Ectodermal cell (in vitro differentiated cells): Measurements from ENCODE around the gene CCDC3.

Experiments used
- H3K27ac ChIP-seq: 2 replicates; pipeline ENCODE4 v1.7.0; 2013; ENCODE audit warnings: mild to moderate bottlenecking, low read depth, low read length; ENCODE audit not compliant: insufficient read depth, poor library complexity, severe bottlenecking
- H3K27me3 ChIP-seq: 2 replicates; pipeline ENCODE4 v1.7.0; 2013; ENCODE audit warnings: mild to moderate bottlenecking, low read length; ENCODE audit not compliant: insufficient read depth, control insufficient read depth, poor library complexity, severe bottlenecking
- H3K36me3 ChIP-seq: one replicate; pipeline ENCODE4 v1.7.0; 2013; ENCODE audit warnings: low read length; ENCODE audit not compliant: control insufficient read depth, insufficient read depth
- H3K4me1 ChIP-seq: one replicate; pipeline ENCODE4 v1.7.0; 2013; ENCODE audit warnings: low read length; ENCODE audit not compliant: control insufficient read depth, insufficient read depth
- H3K4me3 ChIP-seq: 2 replicates; pipeline ENCODE4 v1.7.0; 2013; ENCODE audit warnings: low read depth, low read length, control low read depth; ENCODE audit not compliant: insufficient read depth
- H3K9me3 ChIP-seq: 2 replicates; pipeline ENCODE4 v1.7.0; 2013; ENCODE audit warnings: mild to moderate bottlenecking, low read length, moderate library complexity; ENCODE audit not compliant: control insufficient read depth
- WGBS, 2 experiments: methylation state at CpG; one replicate each; pipeline ENCODE4 v1.1.7; 2013; ENCODE audit warnings: missing lambda C conversion rate in 2 of 2; 5-methylcytosine and 5-hydroxymethylcytosine counted together

CCDC3 gene

GRCh38 chr10:12949248-12949647 is 52.3 kb downstream of the CCDC3 start:
- Histone ChIP-seq H3K27ac (no peak overlapping the region), H3K4me3 (no peak overlapping the region), H3K4me1 (no peaks in the 10 kb centered on the region), H3K27me3 (no peaks in the 10 kb centered on the region), H3K36me3 (peaks cover 4% of the 10 kb centered on the region), H3K9me3 (no peaks in the 10 kb centered on the region)
- 94% methylated on average over 4 of the region's 4 CpGs for WGBS, 2 experiments

- Histone ChIP-seq H3K27me3 (no peaks in the 10 kb centered on the region), H3K36me3 (no peaks in the 10 kb centered on the region), H3K9me3 (no peaks in the 10 kb centered on the region), H3K4me3 (no peak overlapping the region), H3K27ac (no peak overlapping the region), H3K4me1 (no peaks in the 10 kb centered on the region)
- WGBS, 2 experiments, result 92 to 100% methylated on average over 3 of the region's 3 CpGs
These were observed 53.8 kb downstream of the CCDC3 start for GRCh38 chr10:12947741-12948140.

- Histone ChIP-seq H3K27me3 (no peaks in the 10 kb centered on the region), H3K4me1 (no peaks in the 10 kb centered on the region), H3K4me3 (no peak overlapping the region), H3K36me3 (no peaks in the 10 kb centered on the region), H3K9me3 (no peaks in the 10 kb centered on the region), H3K27ac (no peak overlapping the region)
- WGBS, 2 experiments, result 94 to 98% methylated on average over 3 of the region's 3 CpGs
These were observed 55.1 kb downstream of the CCDC3 start for GRCh38 chr10:12946372-12946771.

DNA sequence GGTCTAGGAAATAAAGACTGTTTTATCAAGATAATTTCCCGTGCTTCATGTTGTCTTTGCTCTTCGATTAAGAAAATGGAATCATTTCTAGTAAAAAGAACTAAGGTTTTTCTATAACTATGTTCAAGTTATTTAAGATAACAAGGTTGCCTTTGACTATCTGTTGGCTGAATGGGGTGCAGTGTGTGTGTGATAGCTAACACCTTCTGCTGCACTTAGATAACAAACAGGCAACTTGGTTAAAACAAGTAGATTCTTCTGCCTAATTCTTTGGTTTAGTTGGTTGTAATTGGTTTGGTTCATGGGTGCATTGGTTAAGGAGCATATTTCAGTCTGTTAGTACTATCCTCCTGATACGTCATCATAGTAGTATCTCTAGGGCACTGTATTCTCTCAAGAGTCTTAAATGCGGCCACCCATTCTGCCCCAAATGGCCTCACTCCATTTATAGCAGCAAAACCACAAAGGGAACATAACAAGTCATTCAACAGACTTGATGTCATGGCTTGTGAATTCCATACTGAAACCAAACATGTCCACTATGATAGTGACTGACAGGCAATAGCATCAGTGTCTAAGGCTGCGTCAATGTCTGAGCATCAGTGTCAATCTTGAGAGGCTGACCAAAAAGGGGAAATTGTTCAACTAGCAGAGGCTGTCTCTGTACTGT is 55.7 kb downstream of the CCDC3 start:
- no peaks in the 10 kb centered on the region for H3K36me3 ChIP-seq
- H3K27ac ChIP-seq, result no peak overlapping the region
- no peaks in the 10 kb centered on the region for H3K27me3 ChIP-seq
- H3K4me3 ChIP-seq, result no peak overlapping the region
- WGBS, 2 experiments, result 89 to 94% methylated on average over 5 of the region's 5 CpGs
- H3K4me1 ChIP-seq, result no peaks in the 10 kb centered on the region
- H3K9me3 ChIP-seq, result no peaks in the 10 kb centered on the region

DNA sequence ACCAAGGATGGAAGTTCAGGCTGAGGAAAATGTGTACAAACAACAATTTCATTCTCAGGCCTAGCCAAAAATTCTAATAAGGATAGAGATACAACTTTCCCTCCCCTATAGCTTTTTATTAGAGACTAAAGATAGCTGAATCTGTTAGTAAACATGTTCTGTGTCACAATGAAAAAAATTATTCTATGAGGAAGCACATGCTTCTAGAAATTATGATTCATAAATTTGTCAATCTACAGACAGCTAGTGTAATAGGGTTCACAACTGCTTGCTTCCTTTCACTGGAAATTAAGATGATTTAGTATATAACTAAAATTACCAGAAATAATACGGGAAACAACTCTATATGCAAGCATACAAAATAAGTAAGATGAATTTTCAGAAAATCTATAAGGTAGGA is 56.6 kb downstream of the CCDC3 start:
- H3K4me1 ChIP-seq, result no peaks in the 10 kb centered on the region
- H3K27me3 ChIP-seq, result no peaks in the 10 kb centered on the region
- H3K36me3 ChIP-seq, result no peaks in the 10 kb centered on the region
- H3K9me3 ChIP-seq, result no peaks in the 10 kb centered on the region
- no peak overlapping the region for H3K27ac ChIP-seq
- WGBS, 2 experiments, result no CpG with 5 or more reads among the region's 1 CpG
- no peak overlapping the region for H3K4me3 ChIP-seq

DNA sequence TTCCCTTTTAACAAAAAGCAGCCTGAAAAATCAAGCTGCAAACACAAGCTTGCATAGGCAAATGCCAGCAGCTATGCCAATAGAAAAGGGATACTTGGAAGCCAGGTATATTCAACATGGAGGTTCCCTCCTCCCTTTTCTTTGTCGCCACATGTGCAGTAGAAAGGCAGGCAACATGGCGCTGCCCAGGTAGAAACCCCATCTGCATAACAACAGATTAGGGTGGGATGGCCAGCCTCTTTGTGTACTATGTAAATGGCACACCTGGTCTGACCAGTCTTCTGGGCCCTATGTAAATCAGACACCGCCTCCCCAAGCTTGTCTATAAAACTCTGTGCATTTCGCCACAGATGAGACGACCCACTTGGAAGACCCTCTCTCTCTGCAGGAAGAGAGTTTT is 58.1 kb downstream of the CCDC3 start:
- Histone ChIP-seq H3K9me3 (no peaks in the 10 kb centered on the region), H3K4me1 (no peaks in the 10 kb centered on the region), H3K36me3 (no peaks in the 10 kb centered on the region), H3K27me3 (no peaks in the 10 kb centered on the region), H3K4me3 (no peak overlapping the region), H3K27ac (no peak overlapping the region)
- 94 to 97% methylated on average over 5 of the region's 5 CpGs for WGBS, 2 experiments

DNA sequence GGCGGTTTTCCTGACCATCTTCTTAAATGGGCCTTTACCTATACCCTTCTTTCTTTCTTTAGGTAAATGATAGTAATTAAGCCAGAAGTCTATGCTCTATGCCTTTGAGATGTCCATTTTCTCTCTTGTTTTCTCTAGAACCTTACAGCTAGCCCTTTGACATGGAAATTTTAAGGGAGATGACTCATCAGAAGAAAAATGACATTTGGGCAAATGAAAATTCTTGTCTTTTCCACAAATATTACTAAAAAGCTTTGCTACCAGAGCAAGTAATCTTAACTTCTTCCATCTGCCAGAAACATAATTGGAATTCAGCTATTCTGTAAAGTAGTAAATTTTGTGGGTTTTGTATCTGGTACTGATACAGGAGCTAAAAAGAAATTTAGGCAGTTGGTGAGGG is 59.5 kb downstream of the CCDC3 start:
- Histone ChIP-seq H3K27ac (no peak overlapping the region), H3K9me3 (no peaks in the 10 kb centered on the region), H3K4me1 (no peaks in the 10 kb centered on the region), H3K4me3 (no peak overlapping the region), H3K36me3 (no peaks in the 10 kb centered on the region), H3K27me3 (no peaks in the 10 kb centered on the region)
- WGBS, 2 experiments, result 100% methylated on average over 1 of the region's 1 CpG; no CpG with 5 or more reads in 1 of the 2 experiments

- Histone ChIP-seq H3K4me1 (no peaks in the 10 kb centered on the region), H3K4me3 (no peak overlapping the region), H3K9me3 (no peaks in the 10 kb centered on the region), H3K27ac (no peak overlapping the region), H3K36me3 (no peaks in the 10 kb centered on the region), H3K27me3 (no peaks in the 10 kb centered on the region)
- 96 to 97% methylated on average over 5 of the region's 5 CpGs for WGBS, 2 experiments
These were observed 60.7 kb downstream of the CCDC3 start for GRCh38 chr10:12940791-12941190.

GRCh38 chr10:12938271-12938670 is 63.2 kb downstream of the CCDC3 start:
- no peaks in the 10 kb centered on the region for H3K4me1 ChIP-seq
- H3K9me3 ChIP-seq, result no peaks in the 10 kb centered on the region
- H3K36me3 ChIP-seq, result no peaks in the 10 kb centered on the region
- 67 to 70% methylated on average over 4 of the region's 4 CpGs for WGBS, 2 experiments
- H3K4me3 ChIP-seq, result no peak overlapping the region
- H3K27me3 ChIP-seq, result no peaks in the 10 kb centered on the region
- H3K27ac ChIP-seq, result no peak overlapping the region

DNA sequence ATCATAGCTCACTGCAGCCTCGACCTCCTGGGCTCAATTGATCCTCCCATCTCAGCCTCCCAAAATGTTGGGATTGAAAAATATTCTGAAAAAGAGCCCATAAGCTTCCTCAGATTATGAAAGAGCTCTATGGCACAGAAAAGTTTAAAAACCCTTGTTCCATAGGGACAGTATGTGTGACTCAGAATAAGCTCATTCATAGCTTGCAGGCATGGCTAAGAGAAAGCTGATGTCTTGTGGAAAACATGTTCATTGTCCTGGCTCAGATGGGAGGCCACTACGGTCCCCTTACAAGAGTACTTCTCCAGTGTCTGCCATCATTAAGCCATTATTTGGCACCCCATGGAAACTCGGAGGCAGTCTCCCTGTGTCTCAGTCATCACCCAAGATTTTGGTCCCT is 64.0 kb downstream of the CCDC3 start:
- Histone ChIP-seq H3K9me3 (no peaks in the 10 kb centered on the region), H3K36me3 (no peaks in the 10 kb centered on the region), H3K27me3 (no peaks in the 10 kb centered on the region), H3K27ac (no peak overlapping the region), H3K4me3 (no peak overlapping the region), H3K4me1 (no peaks in the 10 kb centered on the region)
- WGBS, 2 experiments, result 89% methylated on average over 3 of the region's 3 CpGs

- Histone ChIP-seq H3K4me3 (no peak overlapping the region), H3K4me1 (no peaks in the 10 kb centered on the region), H3K36me3 (no peaks in the 10 kb centered on the region), H3K27me3 (no peaks in the 10 kb centered on the region), H3K9me3 (no peaks in the 10 kb centered on the region), H3K27ac (no peak overlapping the region)
- WGBS, 2 experiments, result 94% methylated on average over 4 of the region's 4 CpGs
These were observed 66.7 kb downstream of the CCDC3 start for GRCh38 chr10:12934777-12935176.
